HepG2 (cell line): ENCODE measurements around the gene SUMO4. TPM values are rescaled to one million over a fixed set of nuclear protein-coding genes. Genes with fewer than 3 reads are reported as not detected.
A peak's percentile ranks its signal among the peaks of the same experiment; 100 is the strongest.

Experiments used
- FOXC1 ChIP-seq: sonication (generic); formaldehyde crosslinking; IDR thresholded peaks from 2 replicates; pipeline ENCODE4 v1.8.0; 2022; ENCODE audit warnings: mild to moderate bottlenecking, missing genetic modification reagents, borderline replicate concordance
- GABPB1 ChIP-seq: IDR thresholded peaks from 2 replicates; pipeline ENCODE4 v1.6.1; 2016; ENCODE audit warnings: mild to moderate bottlenecking, missing genetic modification reagents, moderate library complexity, missing compliant biosample characterization
- GPBP1L1 ChIP-seq: sonication (generic); formaldehyde crosslinking; IDR thresholded peaks from 2 replicates; pipeline ENCODE4 v1.5.0; 2020; ENCODE audit warnings: mild to moderate bottlenecking, missing genetic modification reagents
- HMG20B ChIP-seq: conservative IDR thresholded peaks from 2 replicates; pipeline ENCODE4 v1.6.1; 2016; ENCODE audit warnings: missing genetic modification reagents, missing compliant biosample characterization
- HNF4A ChIP-seq: sonication (generic); formaldehyde crosslinking; IDR thresholded peaks from 2 replicates; pipeline ENCODE4 v1.4.0; 2020; ENCODE audit warnings: missing genetic modification reagents
- KLF6 ChIP-seq: IDR thresholded peaks from 2 replicates; pipeline ENCODE4 v1.8.0; 2016; ENCODE audit warnings: missing biosample characterization, missing genetic modification reagents
- MTERF4 ChIP-seq: sonication (generic); formaldehyde crosslinking; IDR thresholded peaks from 2 replicates; pipeline ENCODE4 v1.8.0; 2023; ENCODE audit warnings: mild to moderate bottlenecking, missing genetic modification reagents
- NCOA5 ChIP-seq: sonication (generic); formaldehyde crosslinking; IDR thresholded peaks from 2 replicates; pipeline ENCODE4 v1.4.0; 2020; ENCODE audit warnings: missing genetic modification reagents
- NFYB ChIP-seq: sonication (generic); formaldehyde crosslinking; IDR thresholded peaks from 2 replicates; pipeline ENCODE4 v1.4.0; 2020; ENCODE audit warnings: missing genetic modification reagents
- PBX3 ChIP-seq: sonication (generic); formaldehyde crosslinking; IDR thresholded peaks from 2 replicates; pipeline ENCODE4 v1.8.1; 2023; ENCODE audit warnings: missing genetic modification reagents, inconsistent platforms, borderline replicate concordance
- PHF8 ChIP-seq: sonication (generic); formaldehyde crosslinking; IDR thresholded peaks from 2 replicates; pipeline ENCODE4 v1.5.0; 2020; ENCODE audit warnings: missing genetic modification reagents
- PPARG ChIP-seq: conservative IDR thresholded peaks from 2 replicates; pipeline ENCODE4 v1.6.1; 2016; ENCODE audit warnings: missing biosample characterization, missing genetic modification reagents
- RORA ChIP-seq: sonication (generic); formaldehyde crosslinking; IDR thresholded peaks from 2 replicates; pipeline ENCODE4 v1.5.0; 2020; ENCODE audit warnings: mild to moderate bottlenecking, missing genetic modification reagents, moderate library complexity
- SAP130 ChIP-seq: IDR thresholded peaks from 2 replicates; pipeline ENCODE4 v1.6.1; 2016; ENCODE audit warnings: low read depth
- SETDB1 ChIP-seq: sonication (generic); formaldehyde crosslinking; IDR thresholded peaks from 2 replicates; pipeline ENCODE4 v1.5.1; 2020; ENCODE audit warnings: missing genetic modification reagents, mild to moderate bottlenecking, borderline replicate concordance
- YY1 ChIP-seq: IDR thresholded peaks from 2 replicates; pipeline ENCODE4 v1.6.1; 2011; ENCODE audit warnings: low read length, low read depth, moderate library complexity, mild to moderate bottlenecking; ENCODE audit not compliant: insufficient read depth, insufficient replicate concordance
- ZFP82 ChIP-seq: sonication (generic); formaldehyde crosslinking; IDR thresholded peaks from 2 replicates; pipeline ENCODE4 v1.5.1; 2020; ENCODE audit warnings: mild to moderate bottlenecking, missing genetic modification reagents, borderline replicate concordance
- ZNF513 ChIP-seq: sonication (generic); formaldehyde crosslinking; conservative IDR thresholded peaks from 2 replicates; pipeline ENCODE4 v1.5.0; 2020; ENCODE audit warnings: missing genetic modification reagents
- polyA plus RNA-seq, 8 experiments: library from polyadenylated mRNA; depleted of rRNA in 3 of 8; stranded (reverse) in 7 of 8; unstranded in 1 of 8; fragments of >200 nt; fragmentation: Illumina TruSeq in 4 of 8; extraction: Trizol in 4 of 8; gene quantifications; 2 replicates each; pipeline versions ENCODE4 v1.2.1 to v1.2.3, GENCODE V29; 2011 to 2016; ENCODE audit warnings: low read depth in 4 of 8, missing spikeins in 1 of 8, mixed read lengths in 1 of 8; ENCODE audit not compliant: insufficient read depth in 1 of 8
- total RNA-seq, 5 experiments: library from RNA; depleted of rRNA; stranded (reverse); fragments of >200 nt; fragmentation: Illumina TruSeq; extraction: Trizol; gene quantifications; 2 replicates each; pipeline ENCODE4 v1.2.3, GENCODE V29; 2016; ENCODE audit warnings: low read depth in 1 of 5
- TF ChIP-seq, protein P1 (sequence below): IDR thresholded peaks from 2 replicates; pipeline ENCODE4 v1.6.1; 2016; ENCODE audit warnings: low read depth
- TF ChIP-seq, protein P2 (sequence below): sonication (generic); formaldehyde crosslinking; IDR thresholded peaks from 2 replicates; pipeline ENCODE4 v1.5.1; 2020; ENCODE audit warnings: mild to moderate bottlenecking, moderate library complexity, missing genetic modification reagents

The SUMO4 gene
- total and polyA plus RNA-seq, 2 of the 13 experiments (the other 11 are each of a cell fraction or from before 2014, with no cell fraction given) = 0.22 to 1.2 TPM

GRCh38 chr6:149431905-149432775 lies 32.1 kb downstream of the SUMO4 start (continued):
- TF ChIP-seq GABPB1 (peak; percentile 31; the same call in 1 of the 2 replicates), YY1 (peak; percentile 44), KLF6 (no peak; the same call in 1 of the 2 replicates), PBX3 (CRISPR knock-in tag) (no peak), MTERF4 (0 out of 2 replicates have a peak, but pooled peaks have one; percentile 45), RORA (no peak), HNF4A (CRISPR knock-in tag) (peak; percentile 41; the same call in 1 of the 2 replicates), PHF8 (CRISPR knock-in tag) (peak; percentile 25; the same call in 1 of the 2 replicates), FOXC1 (0 out of 2 replicates have a peak, but pooled peaks have one; percentile 71), NCOA5 (CRISPR knock-in tag) (no peak), PPARG (CRISPR knock-in tag) (0 out of 2 replicates have a peak, but pooled peaks have one; percentile 35), NFYB (CRISPR knock-in tag) (no peak), HMG20B (no peak), ZNF513 (CRISPR knock-in tag) (no peak), SETDB1 (CRISPR knock-in tag) (no peak), GPBP1L1 (CRISPR knock-in tag) (no peak), SAP130 (peak; percentile 36; the same call in 1 of the 2 replicates), ZFP82 (no peak)
- TF ChIP-seq, protein P1, sequence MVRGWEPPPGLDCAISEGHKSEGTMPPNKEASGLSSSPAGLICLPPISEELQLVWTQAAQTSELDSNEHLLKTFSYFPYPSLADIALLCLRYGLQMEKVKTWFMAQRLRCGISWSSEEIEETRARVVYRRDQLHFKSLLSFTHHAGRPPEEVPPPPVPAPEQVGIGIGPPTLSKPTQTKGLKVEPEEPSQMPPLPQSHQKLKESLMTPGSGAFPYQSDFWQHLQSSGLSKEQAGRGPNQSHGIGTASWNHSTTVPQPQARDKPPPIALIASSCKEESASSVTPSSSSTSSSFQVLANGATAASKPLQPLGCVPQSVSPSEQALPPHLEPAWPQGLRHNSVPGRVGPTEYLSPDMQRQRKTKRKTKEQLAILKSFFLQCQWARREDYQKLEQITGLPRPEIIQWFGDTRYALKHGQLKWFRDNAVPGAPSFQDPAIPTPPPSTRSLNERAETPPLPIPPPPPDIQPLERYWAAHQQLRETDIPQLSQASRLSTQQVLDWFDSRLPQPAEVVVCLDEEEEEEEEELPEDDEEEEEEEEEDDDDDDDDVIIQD (CRISPR knock-in tag) = 0 out of 2 replicates have a peak, but pooled peaks have one; percentile 17
- TF ChIP-seq, protein P2, sequence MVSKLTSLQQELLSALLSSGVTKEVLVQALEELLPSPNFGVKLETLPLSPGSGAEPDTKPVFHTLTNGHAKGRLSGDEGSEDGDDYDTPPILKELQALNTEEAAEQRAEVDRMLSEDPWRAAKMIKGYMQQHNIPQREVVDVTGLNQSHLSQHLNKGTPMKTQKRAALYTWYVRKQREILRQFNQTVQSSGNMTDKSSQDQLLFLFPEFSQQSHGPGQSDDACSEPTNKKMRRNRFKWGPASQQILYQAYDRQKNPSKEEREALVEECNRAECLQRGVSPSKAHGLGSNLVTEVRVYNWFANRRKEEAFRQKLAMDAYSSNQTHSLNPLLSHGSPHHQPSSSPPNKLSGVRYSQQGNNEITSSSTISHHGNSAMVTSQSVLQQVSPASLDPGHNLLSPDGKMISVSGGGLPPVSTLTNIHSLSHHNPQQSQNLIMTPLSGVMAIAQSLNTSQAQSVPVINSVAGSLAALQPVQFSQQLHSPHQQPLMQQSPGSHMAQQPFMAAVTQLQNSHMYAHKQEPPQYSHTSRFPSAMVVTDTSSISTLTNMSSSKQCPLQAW (CRISPR knock-in tag) = peak; percentile 38; the same call in 1 of the 2 replicates
